HG02759 (cell line): Measurements from ENCODE around the gene TMEM88.
"Not testable (repeated sequence)": the region's sequence is repeated elsewhere in the genome, so short reads cannot be mapped to it uniquely, and the experiment has no call there.

Source experiments
- ATAC-seq: cut with Tn5 transposase; IDR thresholded peaks from one replicate; pipeline ENCODE4 v1.9.1; 2021; ENCODE audit warnings: mild to moderate bottlenecking, moderate library complexity; ENCODE audit not compliant: unreplicated experiment

TMEM88 gene

GRCh38 chr17:7854851-7855659 lies at the start of gene TMEM88:
Gene TMEM88, plus strand, starts transcription at chr17:7855066. Its CDS starts 9 bp downstream, at chr17:7855075.
- no peak for ATAC-seq

GRCh38 chr17:7806587-7806986 lies 48.3 kb upstream of the TMEM88 start:
- ATAC-seq: no peak

GRCh38 chr17:7807206-7807605 lies 47.7 kb upstream of the TMEM88 start:
- ATAC-seq: no peak

- ATAC-seq: no peak
Observed at GRCh38 chr17:7809086-7809790, 45.6 kb upstream of the TMEM88 start.

GRCh38 chr17:7809791-7810343 lies 45.0 kb upstream of the TMEM88 start:
- not testable (repeated sequence) for ATAC-seq

- ATAC-seq: no peak
Observed at GRCh38 chr17:7811251-7811650, 43.6 kb upstream of the TMEM88 start.

GRCh38 chr17:7814969-7815368 lies 39.9 kb upstream of the TMEM88 start:
- no peak for ATAC-seq

- ATAC-seq: no peak
Observed at GRCh38 chr17:7816926-7817642, 37.8 kb upstream of the TMEM88 start.

GRCh38 chr17:7817643-7817964 lies 37.3 kb upstream of the TMEM88 start:
- ATAC-seq: no peak

- no peak for ATAC-seq
Observed at GRCh38 chr17:7818026-7818425, 36.8 kb upstream of the TMEM88 start.

- ATAC-seq: no peak
Observed at GRCh38 chr17:7818746-7819645, 35.9 kb upstream of the TMEM88 start.

GRCh38 chr17:7820231-7820630 lies 34.6 kb upstream of the TMEM88 start:
- ATAC-seq: no peak

GRCh38 chr17:7822126-7822525 lies 32.7 kb upstream of the TMEM88 start:
- ATAC-seq: no peak

GRCh38 chr17:7823581-7824001 lies 31.3 kb upstream of the TMEM88 start:
- ATAC-seq: no peak

GRCh38 chr17:7824021-7824924 lies 30.6 kb upstream of the TMEM88 start:
- ATAC-seq: no peak

- no peak for ATAC-seq
Observed at GRCh38 chr17:7825206-7825990, 29.5 kb upstream of the TMEM88 start.

GRCh38 chr17:7830616-7831015 lies 24.2 kb upstream of the TMEM88 start:
- ATAC-seq: no peak

- no peak for ATAC-seq
Observed at GRCh38 chr17:7831233-7831632, 23.6 kb upstream of the TMEM88 start.

- no peak for ATAC-seq
Observed at GRCh38 chr17:7832431-7832830, 22.4 kb upstream of the TMEM88 start.
